LNCaP clone FGC (cell line): Measurements from ENCODE around the gene C6orf62.
"Not testable (repeated sequence)": the region's sequence is repeated elsewhere in the genome, so short reads cannot be mapped to it uniquely, and the experiment has no call there.

Source experiments
- DNase-seq: peaks from one replicate; pipeline ENCODE4 v3.0.0-alpha.2; 2011; ENCODE audit warnings: low read depth
- H3K4me3 ChIP-seq: 2 replicates; pipeline ENCODE4 v1.5.1; 2011; ENCODE audit warnings: mild to moderate bottlenecking, low read depth, low read length, control low read depth
- CTCF ChIP-seq: IDR thresholded peaks from 2 replicates; pipeline ENCODE4 v1.5.1; 2012; ENCODE audit warnings: mild to moderate bottlenecking; ENCODE audit not compliant: control insufficient read depth, insufficient read depth; ENCODE audit errors: extremely low read depth

The C6orf62 gene

GRCh38 chr6:24689964-24690363, 29.0 kb downstream of the C6orf62 start:
- no peak for TF ChIP-seq CTCF
- H3K4me3 ChIP-seq: no peak overlapping the region
- no peak for DNase-seq

GRCh38 chr6:24686946-24687345, 32.0 kb downstream of the C6orf62 start:
- DNase-seq: no peak
- TF ChIP-seq CTCF: no peak
- no peak overlapping the region for H3K4me3 ChIP-seq

DNA sequence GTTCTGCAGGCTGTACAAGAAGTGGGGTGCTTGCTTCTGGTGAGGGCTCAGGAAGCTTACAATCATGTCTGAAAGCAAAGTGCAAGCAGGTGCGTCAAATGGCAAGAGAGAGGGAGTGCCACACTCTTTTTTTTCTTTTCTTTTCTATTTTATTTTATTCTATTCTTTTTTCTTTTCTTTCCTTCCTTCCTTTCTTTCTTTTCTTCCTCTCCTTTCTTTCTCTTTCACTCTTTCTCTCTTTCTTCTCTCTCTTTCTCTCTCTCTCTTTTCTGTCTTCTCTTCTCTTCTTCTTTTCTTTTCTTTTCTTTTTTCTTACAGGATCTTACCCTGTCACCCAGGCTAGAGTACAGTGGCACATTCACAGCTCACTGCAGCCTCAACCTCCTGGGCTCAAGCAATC, 32.5 kb downstream of the C6orf62 start:
- no peak for TF ChIP-seq CTCF

GRCh38 chr6:24683297-24684296, 35.4 kb downstream of the C6orf62 start:
- DNase-seq: no peak
- TF ChIP-seq CTCF: no peak
- H3K4me3 ChIP-seq: no peak overlapping the region

More for the DNA sequence above, 32.5 kb downstream of the C6orf62 start:
- no peak for DNase-seq
- H3K4me3 ChIP-seq: no peak overlapping the region

DNA sequence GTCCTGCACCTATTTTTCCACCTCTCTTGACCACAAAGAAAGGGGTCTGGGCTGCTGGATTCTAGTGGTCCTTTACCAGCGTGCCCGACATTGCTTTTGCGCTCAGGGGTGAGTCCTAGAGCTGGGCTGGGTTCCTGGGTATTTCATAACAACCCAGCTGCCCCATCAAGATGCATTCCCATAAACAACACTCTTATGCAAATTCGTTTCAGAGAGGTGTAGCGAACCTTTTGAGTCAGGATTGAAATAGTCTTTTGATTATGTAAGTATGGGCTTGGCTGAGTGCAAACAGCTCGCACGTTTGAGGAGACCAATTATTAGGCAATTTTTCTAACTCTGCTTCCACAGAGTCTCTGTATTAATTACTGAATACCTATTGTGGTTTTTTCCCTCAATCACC, 38.4 kb downstream of the C6orf62 start:
- TF ChIP-seq CTCF: no peak
- DNase-seq: no peak
- no peak overlapping the region for H3K4me3 ChIP-seq

DNA sequence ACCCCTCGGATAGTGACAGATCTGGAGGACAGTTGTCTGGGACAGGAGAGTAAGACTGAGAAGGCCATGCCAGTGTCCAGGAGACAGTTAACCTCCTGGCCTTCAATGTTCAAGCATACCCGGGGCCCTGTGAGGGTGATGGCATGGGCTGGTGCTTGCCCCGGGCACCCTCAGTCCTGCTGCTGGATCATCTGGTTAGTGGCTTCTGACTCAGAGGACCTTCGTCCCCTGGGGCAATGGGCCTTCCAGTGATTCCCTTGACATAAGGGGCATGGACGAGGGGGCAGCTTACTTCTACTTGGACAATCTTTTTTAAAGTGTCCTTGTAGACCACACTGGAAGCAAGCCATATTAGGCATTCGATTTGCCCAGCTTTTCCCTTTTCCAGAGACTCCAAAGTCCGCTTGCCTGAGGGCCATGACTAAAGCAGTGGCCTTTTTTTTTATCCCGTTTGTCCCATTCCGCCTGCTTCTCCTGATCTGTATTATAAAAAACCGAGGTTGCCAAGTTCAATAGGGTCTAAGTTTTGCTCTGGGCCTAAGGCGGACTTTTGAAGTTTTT, 40.1 kb downstream of the C6orf62 start:
- DNase-seq, H3K4me3 ChIP-seq: not testable (repeated sequence)

- H3K4me3 ChIP-seq: no peak overlapping the region
- no peak for TF ChIP-seq CTCF
- no peak for DNase-seq
These were observed 45.3 kb downstream of the C6orf62 start for GRCh38 chr6:24673625-24674024.
